HG03521 (cell line): ENCODE results near the gene TMED1.

Experiments
- ATAC-seq: cut with Tn5 transposase; IDR thresholded peaks from one replicate; pipeline ENCODE4 v1.9.1; 2021; ENCODE audit warnings: mild to moderate bottlenecking, moderate library complexity; ENCODE audit not compliant: unreplicated experiment

The TMED1 gene

DNA sequence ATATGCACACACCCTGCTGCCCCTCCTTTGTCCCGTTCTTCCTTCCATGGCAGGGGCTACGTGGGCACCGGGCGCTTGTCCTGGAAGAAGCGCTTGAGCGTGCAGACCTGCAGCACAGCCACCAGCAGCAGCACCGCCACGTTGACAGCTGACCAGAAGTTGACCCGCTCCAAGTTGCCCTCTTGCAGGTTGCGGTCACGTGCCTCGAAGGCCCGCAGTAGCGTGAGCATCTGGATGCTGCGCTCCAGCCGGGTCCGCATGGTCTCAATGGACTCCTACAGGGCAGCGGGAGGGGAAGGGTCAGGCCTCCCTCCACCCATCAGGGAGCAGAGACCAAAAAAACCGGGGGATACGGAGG lies 3.1 kb downstream of the TMED1 start:
- no peak for ATAC-seq

DNA sequence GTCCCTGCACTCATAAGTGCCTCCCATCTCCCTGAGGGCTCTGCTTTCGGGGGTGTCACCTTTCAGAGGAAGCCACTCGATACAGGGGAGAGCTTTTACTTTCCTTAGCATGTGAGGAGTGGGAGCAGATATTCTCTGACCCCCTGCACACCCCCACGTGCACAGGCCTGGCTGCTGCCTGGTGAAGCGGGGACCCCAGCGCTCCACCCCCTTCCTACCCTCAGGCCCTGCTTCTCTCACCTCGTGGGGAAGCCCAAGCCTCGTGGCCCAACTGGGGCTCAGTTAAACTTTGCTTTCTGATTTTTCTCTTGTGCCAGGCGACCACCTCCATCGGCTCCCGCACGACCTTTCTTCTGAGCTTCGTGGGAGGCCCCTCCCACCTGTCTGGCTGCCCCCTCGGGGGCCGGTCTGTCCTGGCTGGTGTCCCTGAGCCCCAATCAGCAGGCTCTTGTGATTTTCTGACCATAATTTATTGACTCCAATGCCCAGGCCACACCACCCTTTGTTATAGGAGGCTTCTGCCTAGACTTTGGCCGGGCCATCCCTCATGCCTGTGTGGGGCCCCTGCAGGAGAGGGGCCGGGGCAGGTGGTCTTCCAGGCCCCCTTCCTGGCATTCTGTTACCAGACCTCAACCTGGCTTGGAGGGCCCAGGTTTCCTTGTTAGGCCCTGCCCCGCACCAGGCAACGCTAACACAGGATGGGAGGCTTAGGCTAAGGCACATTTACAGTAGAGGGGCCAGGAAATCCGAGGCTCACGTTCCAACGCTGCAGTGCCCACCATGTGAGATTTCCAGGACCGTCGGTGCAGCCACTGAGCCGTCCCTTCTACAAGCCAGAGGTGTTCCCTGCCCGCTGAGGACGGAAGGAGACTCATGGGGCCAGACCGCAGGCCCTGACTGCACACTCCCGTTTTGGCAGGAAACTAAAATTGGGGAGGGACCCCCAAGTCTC lies 3.7 kb downstream of the TMED1 start:
- ATAC-seq = no peak

- no peak for ATAC-seq
These were observed 4.9 kb downstream of the TMED1 start for GRCh38 chr19:10830931-10831779.

DNA sequence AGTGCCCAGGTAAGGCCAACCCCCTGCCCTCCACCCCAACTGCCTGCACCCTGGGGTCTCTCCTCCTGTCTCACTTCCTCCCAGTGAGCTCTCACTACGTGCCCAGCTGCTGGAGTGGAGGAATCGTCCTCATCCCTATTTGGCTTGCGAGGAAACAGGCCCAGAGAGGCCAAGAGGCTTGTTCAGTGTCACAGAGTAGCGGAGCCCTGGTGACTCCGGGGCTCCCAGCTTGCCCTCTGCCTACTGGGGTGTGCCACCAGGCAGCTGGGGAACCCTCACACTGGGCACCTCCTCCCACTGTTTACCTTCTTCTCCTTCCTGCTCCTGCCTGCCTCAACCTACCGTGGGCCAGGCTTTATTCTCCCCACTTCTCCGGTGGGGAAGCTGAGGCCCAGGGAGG lies 5.6 kb downstream of the TMED1 start:
- ATAC-seq = no peak

DNA sequence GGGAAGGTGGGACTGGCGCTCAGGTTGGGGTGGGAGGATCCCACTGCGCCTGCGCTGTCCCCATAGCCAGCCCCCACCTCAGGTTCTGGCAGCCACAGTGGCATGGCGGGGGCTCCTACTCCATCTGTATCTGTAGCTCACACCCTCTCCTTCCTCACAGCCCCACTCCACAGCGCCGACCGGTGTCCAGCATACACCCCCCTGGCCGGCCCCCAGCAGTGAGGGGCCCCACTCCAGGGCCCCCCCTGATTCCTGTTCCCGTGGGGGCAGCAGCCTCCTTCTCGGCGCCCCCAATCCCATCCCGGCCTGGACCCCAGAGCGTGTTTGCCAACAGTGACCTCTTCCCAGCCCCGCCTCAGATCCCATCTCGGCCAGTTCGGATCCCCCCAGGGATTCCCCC lies 6.0 kb downstream of the TMED1 start:
- no peak for ATAC-seq

GRCh38 chr19:10828981-10829821 lies 6.8 kb downstream of the TMED1 start:
- no peak for ATAC-seq

- no peak for ATAC-seq
These were observed 9.2 kb downstream of the TMED1 start for GRCh38 chr19:10826846-10827245.

DNA sequence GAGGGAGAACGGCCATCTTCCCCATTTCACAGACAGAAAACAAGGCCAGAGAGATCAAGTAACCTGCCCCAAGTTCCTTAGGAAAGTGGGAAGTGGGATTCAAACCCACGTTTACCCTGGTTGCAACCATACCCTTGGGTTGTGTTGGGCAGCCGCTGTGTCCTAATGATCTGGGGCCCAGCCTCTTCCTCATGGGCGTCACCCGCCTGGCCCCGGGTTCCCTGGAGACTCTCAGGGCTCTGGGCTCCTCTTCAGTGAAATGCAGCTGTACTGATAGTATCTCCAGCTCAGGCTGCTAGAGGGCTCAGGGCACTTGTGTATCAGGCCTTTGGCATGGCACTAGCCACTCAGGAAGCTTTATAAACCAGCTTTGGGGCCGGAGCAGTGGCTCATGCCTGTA lies 9.8 kb downstream of the TMED1 start:
- no peak for ATAC-seq

GRCh38 chr19:10823690-10824089 lies 12.3 kb downstream of the TMED1 start:
- ATAC-seq = no peak

DNA sequence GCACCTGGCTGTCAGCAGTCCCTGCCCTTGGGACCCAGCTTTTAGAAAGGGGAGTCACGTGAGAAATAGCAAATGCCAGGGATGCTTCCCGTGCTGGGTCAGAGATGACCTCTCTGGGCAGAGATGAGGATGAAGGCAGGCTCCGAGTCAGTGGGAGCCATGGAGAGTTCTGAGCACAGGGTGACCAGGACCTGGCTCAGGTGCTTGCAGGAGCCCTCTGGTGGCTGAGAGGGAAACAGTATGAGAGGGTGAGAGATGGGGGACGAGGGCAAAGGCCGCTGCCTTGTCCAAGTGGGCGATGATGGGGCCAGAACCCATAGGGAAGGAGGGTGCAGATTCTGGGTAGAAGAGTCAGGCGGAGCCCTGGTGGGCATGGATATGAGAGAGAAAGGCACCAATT lies 15.8 kb downstream of the TMED1 start:
- ATAC-seq = no peak

GRCh38 chr19:10819124-10820060 lies 16.6 kb downstream of the TMED1 start:
- ATAC-seq = no peak

- ATAC-seq = no peak
These were observed 17.5 kb downstream of the TMED1 start for GRCh38 chr19:10818301-10819123.

GRCh38 chr19:10817291-10818038 lies 18.5 kb downstream of the TMED1 start:
- ATAC-seq = no peak

GRCh38 chr19:10816691-10817090 lies 19.3 kb downstream of the TMED1 start:
- no peak for ATAC-seq

- ATAC-seq = no peak
These were observed 19.9 kb downstream of the TMED1 start for GRCh38 chr19:10815969-10816644.

- no peak for ATAC-seq
These were observed 20.9 kb downstream of the TMED1 start for GRCh38 chr19:10815007-10815536.

- no peak for ATAC-seq
These were observed 23.1 kb downstream of the TMED1 start for GRCh38 chr19:10812902-10813404.
